K562 (cell line): ENCODE data around the gene PDE6G. TPM values are rescaled to one million over a fixed set of nuclear protein-coding genes. Genes with fewer than 3 reads are reported as not detected.

Source experiments
- ATAC-seq: fragments of 200-7000 bp; cut with Tn5 transposase; 3 replicates; pipeline ENCODE4 v1.9.1; 2020; ENCODE audit warnings: moderate library complexity
- BruUV-seq: library from RNA; stranded (reverse); fragments of 400-500 nt; replicated peaks from 2 replicates; lab custom pipeline; 2021; lab: Mats Ljungman, UMichigan
- CTCF ChIA-PET: fragments of 300-600 bp; formaldehyde crosslinking; extraction: SDS; loops from one replicate; lab custom pipeline; 2021; ENCODE audit warnings: low intra/inter-chr PET ratio; lab: Yijun Ruan, JAX
- POLR2A ChIA-PET: fragments of 300-600, 350-650 bp; sonication (Branson Sonifier 250); formaldehyde crosslinking; extraction: SDS; loops from one replicate; lab custom pipeline; 2021; ENCODE audit warnings: antibody characterized with exemption, inconsistent platforms; lab: Yijun Ruan, JAX
- DNase-seq, 4 experiments: peaks; one replicate each; pipeline versions ENCODE4 v3.0.0 to v3.0.0-alpha.2; 2011 to 2018; ENCODE audit warnings: low spot score in 3 of 4, mixed read lengths in 3 of 4; ENCODE audit errors: extremely low read depth in 1 of 4
- FAIRE-seq: peaks from 2 replicates; lab custom pipeline; 2011; peaks lifted over from hg19 to GRCh38; lab: Jason Lieb, UNC
- H2AFZ ChIP-seq: 2 replicates; pipeline ENCODE4 v1.6.0; 2011; ENCODE audit warnings: low read depth, low read length, control low read depth, inconsistent platforms
- H3K27ac ChIP-seq: fragments of 200-600 bp; 3 replicates; pipeline ENCODE4 v1.8.0; 2011; ENCODE audit warnings: low read depth, mild to moderate bottlenecking, control low read depth, inconsistent platforms, low read length, moderate library complexity, mixed read lengths; ENCODE audit errors: extremely low read depth
- H3K27me3 ChIP-seq, 2 experiments: fragments of 300-600 bp in 1 of 2; 2 replicates in 1 of 2; 3 replicates in 1 of 2; pipeline versions ENCODE4 v1.6.0 to v1.8.0; 2011; ENCODE audit warnings: inconsistent platforms in 2 of 2, low read length in 2 of 2, mild to moderate bottlenecking in 1 of 2, mixed read lengths in 1 of 2, moderate library complexity in 1 of 2; ENCODE audit not compliant: control insufficient read depth in 2 of 2, insufficient read depth in 2 of 2
- H3K36me3 ChIP-seq: fragments of 300-600 bp; 3 replicates; pipeline ENCODE4 v1.8.0; 2011; ENCODE audit warnings: mild to moderate bottlenecking, low read length, inconsistent platforms; ENCODE audit not compliant: control insufficient read depth, insufficient read depth
- H3K4me1 ChIP-seq, 2 experiments: fragments of 200-600 bp in 1 of 2; replicated peaks in 1 of 2; 2 replicates in 1 of 2; 3 replicates in 1 of 2; pipeline versions ENCODE4 v1.5.1 to v1.8.0; 2011; ENCODE audit warnings: inconsistent platforms in 2 of 2, low read length in 2 of 2, mild to moderate bottlenecking in 1 of 2, mixed read lengths in 1 of 2, moderate library complexity in 1 of 2; ENCODE audit not compliant: control insufficient read depth in 2 of 2, insufficient read depth in 2 of 2
- H3K4me2 ChIP-seq: 2 replicates; pipeline ENCODE4 v1.6.1; 2011; ENCODE audit warnings: low read length, control low read depth, inconsistent platforms, mixed read lengths; ENCODE audit not compliant: insufficient read depth
- H3K4me3 ChIP-seq: fragments of 200-600 bp; sonication (generic), shearing (Covaris generic); 2 replicates; pipeline ENCODE4 v1.5.1; 2016; ENCODE audit warnings: control low read depth, inconsistent platforms
- H3K79me2 ChIP-seq: fragments of 200-600 bp; 3 replicates; pipeline ENCODE4 v1.8.0; 2011; ENCODE audit warnings: low read length, inconsistent platforms; ENCODE audit not compliant: control insufficient read depth, insufficient read depth
- H3K9ac ChIP-seq, 2 experiments: 2 replicates each; pipeline versions ENCODE4 v1.6.0 to v1.6.1; 2011; ENCODE audit warnings: low read depth in 2 of 2, low read length in 2 of 2, control low read depth in 1 of 2, inconsistent platforms in 1 of 2, mild to moderate bottlenecking in 1 of 2, mixed read lengths in 1 of 2; ENCODE audit not compliant: insufficient read depth in 1 of 2
- H3K9me1 ChIP-seq: one replicate; pipeline ENCODE4 v1.6.0; 2011; ENCODE audit warnings: inconsistent platforms, mild to moderate bottlenecking, low read length, moderate library complexity; ENCODE audit not compliant: control insufficient read depth, insufficient read depth
- H3K9me3 ChIP-seq: replicated peaks from 2 replicates; pipeline ENCODE4 v1.5.1; 2011; ENCODE audit warnings: low read depth, low read length, inconsistent platforms; ENCODE audit not compliant: control insufficient read depth, insufficient read depth
- H4K20me1 ChIP-seq: replicated peaks from 2 replicates; pipeline ENCODE4 v1.6.1; 2011; ENCODE audit warnings: low read length, inconsistent platforms, mixed read lengths; ENCODE audit not compliant: control insufficient read depth, insufficient read depth
- BMI1 ChIP-seq: fragments of 150-350 bp; IDR thresholded peaks from 2 replicates; pipeline ENCODE4 v1.6.1; 2014; ENCODE audit warnings: low read length
- E2F4 ChIP-seq: sonication (generic); formaldehyde crosslinking; IDR thresholded peaks from 2 replicates; pipeline ENCODE4 v1.8.0; 2022; ENCODE audit warnings: mild to moderate bottlenecking, low read depth, missing genetic modification reagents
- ETV5 ChIP-seq: sonication (generic); formaldehyde crosslinking; IDR thresholded peaks from 2 replicates; pipeline ENCODE4 v1.4.0; 2020; ENCODE audit warnings: low read depth, mild to moderate bottlenecking, missing genetic modification reagents
- GABPB1 ChIP-seq: sonication (generic); formaldehyde crosslinking; IDR thresholded peaks from 2 replicates; pipeline ENCODE4 v1.8.0; 2022; ENCODE audit warnings: mild to moderate bottlenecking, missing genetic modification reagents
- GATAD2B ChIP-seq: fragments of 450-650 bp; IDR thresholded peaks from 2 replicates; pipeline ENCODE4 v1.6.1; 2017; ENCODE audit warnings: mild to moderate bottlenecking, borderline replicate concordance
- KDM5B ChIP-seq: fragments of 200-600 bp; sonication (generic); IDR thresholded peaks from 2 replicates; pipeline ENCODE4 v1.6.1; 2012; ENCODE audit warnings: low read depth, mild to moderate bottlenecking, moderate library complexity, low read length, control low read depth, inconsistent platforms; ENCODE audit not compliant: insufficient replicate concordance
- NCOA2 ChIP-seq, 2 experiments: fragments of 450-650 bp; IDR thresholded peaks; 2 replicates each; pipeline ENCODE4 v1.6.1; 2018; ENCODE audit warnings: mild to moderate bottlenecking in 2 of 2, moderate library complexity in 1 of 2; ENCODE audit not compliant: partially characterized antibody in 2 of 2
- NR1H2 ChIP-seq: sonication (generic); formaldehyde crosslinking; IDR thresholded peaks from 2 replicates; pipeline ENCODE4 v1.4.0; 2020; ENCODE audit warnings: mild to moderate bottlenecking, missing genetic modification reagents
- NR2F6 ChIP-seq: fragments of 450-650 bp; formaldehyde crosslinking; IDR thresholded peaks from 2 replicates; pipeline ENCODE4 v1.4.0; 2020; ENCODE audit warnings: mild to moderate bottlenecking
- POLR2AphosphoS2 ChIP-seq: IDR thresholded peaks from 2 replicates; pipeline ENCODE4 v1.6.1; 2012; ENCODE audit warnings: low read length, improper control_type of control experiment
- POLR2G ChIP-seq: fragments of 200-400 bp; formaldehyde crosslinking; IDR thresholded peaks from 2 replicates; pipeline ENCODE4 v1.6.1; 2017; ENCODE audit warnings: low read depth, mild to moderate bottlenecking, antibody characterized with exemption, low read length, moderate library complexity
- RAD21 ChIP-seq, 2 experiments: fragments of 250-450 bp in 1 of 2; fragments of 450-650 bp in 1 of 2; sonication (Bioruptor Pico) in 1 of 2; formaldehyde crosslinking in 1 of 2; IDR thresholded peaks in 1 of 2; conservative IDR thresholded peaks in 1 of 2; 2 replicates each; pipeline versions ENCODE4 v1.4.0 to v1.8.0; 2020 to 2022; ENCODE audit warnings: mild to moderate bottlenecking in 2 of 2, moderate library complexity in 1 of 2
- RFX7 ChIP-seq: fragments of 250-450 bp; sonication (Bioruptor Pico); IDR thresholded peaks from 2 replicates; pipeline ENCODE4 v1.5.1; 2021; ENCODE audit warnings: mild to moderate bottlenecking
- SIN3A ChIP-seq, 2 experiments: fragments of 150-350 bp in 1 of 2; IDR thresholded peaks; 2 replicates each; pipeline ENCODE4 v1.6.1; 2011 to 2016; ENCODE audit warnings: borderline replicate concordance in 2 of 2, low read depth in 2 of 2, low read length in 2 of 2, mild to moderate bottlenecking in 2 of 2, moderate library complexity in 2 of 2; ENCODE audit not compliant: control insufficient read depth in 1 of 2
- SUPT5H ChIP-seq: fragments of 450-650 bp; IDR thresholded peaks from 2 replicates; pipeline ENCODE4 v1.6.1; 2016
- ZBTB8A ChIP-seq: fragments of 450-650 bp; IDR thresholded peaks from 2 replicates; pipeline ENCODE4 v1.6.1; 2018; ENCODE audit warnings: mild to moderate bottlenecking, moderate library complexity; ENCODE audit not compliant: partially characterized antibody
- ZNF41 ChIP-seq: fragments of 250-450 bp; sonication (Bioruptor Pico); conservative IDR thresholded peaks from 2 replicates; pipeline ENCODE4 v1.4.0; 2020; ENCODE audit warnings: mild to moderate bottlenecking
- ZNF740 ChIP-seq, 3 experiments: fragments of 200-800 bp in 1 of 3; sonication (Bioruptor generic) in 1 of 3; sonication (generic) in 1 of 3; formaldehyde crosslinking in 1 of 3; IDR thresholded peaks; 2 replicates each; pipeline versions ENCODE4 v1.6.1 to v1.8.0; 2016 to 2022; ENCODE audit warnings: mild to moderate bottlenecking in 2 of 3, missing compliant biosample characterization in 2 of 3, missing genetic modification characterization in 2 of 3, missing genetic modification reagents in 1 of 3
- ZNF77 ChIP-seq: fragments of 250-450 bp; sonication (Bioruptor Pico); IDR thresholded peaks from 2 replicates; pipeline ENCODE4 v1.5.0; 2020
- WGBS: fragments of 100-300 bp; shearing (Covaris generic); methylation state at CpG from one replicate; pipeline ENCODE4 v1.1.6; 2016; ENCODE audit warnings: low coverage, mixed read lengths; ENCODE audit not compliant: insufficient coverage; ENCODE audit errors: missing lambda C conversion rate; 5-methylcytosine and 5-hydroxymethylcytosine counted together
- in situ Hi-C: fragments of 300-500 bp; cut with MboI; formaldehyde crosslinking; loops from 4 replicates; pipeline ENCODE4 v1.15.0; 2018; ENCODE audit warnings: inconsistent platforms, mixed read lengths
- intact Hi-C: fragments of 100-400 bp; cut with micrococcal nuclease; formaldehyde crosslinking; loops from 2 replicates; pipeline ENCODE4 v1.14.2; 2022
- polyA plus RNA-seq, 8 experiments: library from polyadenylated mRNA; depleted of rRNA in 4 of 8; stranded (reverse) in 5 of 8; unstranded in 3 of 8; fragments of >200 nt; fragmentation: Nextera tagmentation in 2 of 8; fragmentation: Illumina TruSeq in 1 of 8; extraction: Ambion mirVana in 2 of 8; extraction: Trizol in 1 of 8; gene quantifications; 2 replicates each; pipeline versions ENCODE4 v1.2.1 to v1.2.3, GENCODE V29; 2011 to 2014; ENCODE audit warnings: inconsistent platforms in 1 of 8, missing spikeins in 1 of 8
- total RNA-seq, 7 experiments: library from RNA; depleted of rRNA in 6 of 7; stranded (reverse); fragments of >200 nt in 6 of 7; fragmentation: Illumina TruSeq in 2 of 7; extraction: Trizol in 2 of 7; gene quantifications; 2 replicates each; pipeline versions ENCODE4 v1.2.1 to v1.2.3, GENCODE V29; 2011 to 2021; ENCODE audit warnings: low replicate concordance in 1 of 7

The PDE6G gene
- total and polyA plus RNA-seq, 9 of the 15 experiments (the other 6 are each of a cell fraction or from before 2014, with no cell fraction given): 0.14 to 0.59 TPM; not detected in 7

DNA sequence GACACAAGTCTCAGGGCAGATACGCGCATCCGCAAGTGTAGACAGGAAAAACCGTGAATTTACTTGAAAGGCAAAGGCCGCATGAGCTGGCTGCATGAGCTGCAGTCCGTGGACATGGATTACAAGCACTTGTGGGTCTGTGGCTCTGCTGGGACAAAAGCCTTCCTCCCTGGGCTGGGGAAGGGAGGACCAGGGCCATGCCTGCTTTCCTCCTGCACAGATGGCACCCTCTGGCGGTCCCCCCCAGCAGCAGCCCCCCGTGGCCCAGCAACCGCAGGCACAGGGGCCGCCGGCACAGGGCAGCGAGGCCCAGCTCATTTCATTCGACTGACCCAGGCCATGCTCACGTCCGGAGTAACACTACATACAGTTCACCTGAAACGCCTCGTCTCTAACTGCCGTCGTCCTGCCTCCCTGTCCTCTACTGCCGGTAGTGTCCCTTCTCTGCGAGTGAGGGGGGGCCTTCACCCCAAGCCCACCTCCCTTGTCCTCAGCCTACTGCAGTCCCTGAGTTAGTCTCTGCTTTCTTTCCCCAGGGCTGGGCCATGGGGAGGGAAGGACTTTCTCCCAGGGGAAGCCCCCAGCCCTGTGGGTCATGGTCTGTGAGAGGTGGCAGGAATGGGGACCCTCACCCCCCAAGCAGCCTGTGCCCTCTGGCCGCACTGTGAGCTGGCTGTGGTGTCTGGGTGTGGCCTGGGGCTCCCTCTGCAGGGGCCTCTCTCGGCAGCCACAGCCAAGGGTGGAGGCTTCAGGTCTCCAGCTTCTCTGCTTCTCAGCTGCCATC lies 45.1 kb upstream of the PDE6G start:
- Histone ChIP-seq H3K9ac (peak overlapping the region; percentile 96 to 100), H3K27me3 (no peaks in the 10 kb centered on the region), H3K4me1 (peaks cover 14 to 53% of the 10 kb centered on the region in 2 experiments; a peak in 4 of 5 replicates), H2AFZ (no peak overlapping the region), H3K36me3 (peaks cover 80% of the 10 kb centered on the region), H3K4me3 (peak overlapping the region; percentile 99), H4K20me1 (peaks cover 14% of the 10 kb centered on the region), H3K79me2 (peaks cover 57% of the 10 kb centered on the region), H3K4me2 (peak overlapping the region; percentile 95), H3K9me3 (no peaks in the 10 kb centered on the region), H3K9me1 (no peaks in the 10 kb centered on the region), H3K27ac (peak overlapping the region; percentile 90)
- BruUV-seq: no TSS peak
- FAIRE-seq (no peak), ATAC-seq (peak; percentile 67), DNase-seq (peak; percentile 35 to 68 (median 50))
- intact Hi-C loops (loop anchor here (5.0 kb wide), 1 partner anchor 34 kb away; the partner anchor contains the start of genes CCDC137 and OXLD1), in situ Hi-C loops (no loop called here)
- POLR2A ChIA-PET: interaction anchor here (0.6 to 4.7 kb wide), 12 partner anchors 9 to 222 kb away, joined by 3 to 54 read pairs (median 6); partner anchors contain the start of genes ARL16, CCDC137, HGS and OXLD1
- CTCF ChIA-PET: interaction anchor here (1.0 kb wide), 1 partner anchor 448 kb away, joined by 3 read pairs; no protein-coding TSS in a partner anchor
- 28% methylated on average over 23 of the region's 23 CpGs for WGBS
- peak; percentile 63; the same call in 1 of the 2 replicates for TF ChIP-seq POLR2AphosphoS2
- no peak for TF ChIP-seq ETV5 (CRISPR knock-in tag)
- TF ChIP-seq BMI1: no peak
- TF ChIP-seq ZNF41: no peak
- TF ChIP-seq SIN3A (IDR thresholded peaks at IDR 0.05; ENCODE audit: borderline replicate concordance in 2 of 2, control insufficient read depth in 1 of 2, low read depth in 2 of 2, low read length in 2 of 2): peak in 1 of 2 experiments; percentile 33; a peak in 1 of 4 replicates
- TF ChIP-seq NR2F6 (CRISPR knock-in tag): no peak
- TF ChIP-seq ZNF740 (CRISPR knock-in tag; IDR thresholded peaks at IDR 0.05): peak; percentile 53; the same call in 1 of the 2 replicates
- no peak; a peak in 1 of 4 replicates for TF ChIP-seq ZNF740 (tag; IDR thresholded peaks at IDR 0.05)
- no peak for TF ChIP-seq ZBTB8A
- TF ChIP-seq RAD21 (CRISPR knock-in tag; conservative IDR thresholded peaks at IDR 0.05 in 1 of 2, IDR thresholded peaks at IDR 0.05 in 1 of 2): no peak; a peak in 2 of 4 replicates
- TF ChIP-seq GATAD2B: no peak
- no peak for TF ChIP-seq ZNF77 (CRISPR knock-in tag)
- TF ChIP-seq KDM5B: peak; percentile 23
- TF ChIP-seq POLR2G: peak; percentile 68
- no peak for TF ChIP-seq NR1H2 (CRISPR knock-in tag)
- TF ChIP-seq SUPT5H: peak; percentile 52
- peak; percentile 47; the same call in 1 of the 2 replicates for TF ChIP-seq GABPB1 (CRISPR knock-in tag)
- no peak for TF ChIP-seq RFX7 (CRISPR knock-in tag)
- TF ChIP-seq E2F4: no peak
- TF ChIP-seq NCOA2 (IDR thresholded peaks at IDR 0.05; ENCODE audit: partially characterized antibody in 2 of 2): no peak
